Naive thymus-derived CD4-positive, alpha-beta T cell (primary cell): ENCODE data around the gene CDH6. TPM values are rescaled to one million over a fixed set of nuclear protein-coding genes. Genes with fewer than 3 reads are reported as not detected.

Experiments
- ATAC-seq: fragments of 150-1000 bp; cut with Tn5 transposase; 2 replicates; pipeline ENCODE4 v1.10.0; 2021; ENCODE audit warnings: mild to moderate bottlenecking, moderate library complexity
- CTCF ChIA-PET: fragments of 350-600 bp; sonication (Branson Sonifier 250); formaldehyde crosslinking; loops from one replicate; lab custom pipeline; 2021; ENCODE audit warnings: antibody characterized with exemption; lab: Charles Lee
- POLR2A ChIA-PET: fragments of 350-600 bp; sonication (Branson Sonifier 250); formaldehyde crosslinking; loops from one replicate; lab custom pipeline; 2021; ENCODE audit warnings: antibody characterized with exemption, inconsistent platforms; lab: Charles Lee
- DNase-seq, 9 donors: peaks; one replicate each; pipeline versions ENCODE4 v3.0.0 to v3.0.0-alpha.2; 2020 to 2022; ENCODE audit warnings: mixed read lengths in 1 of 9
- H3K27ac ChIP-seq: one replicate; pipeline ENCODE4 v1.7.0; 2013; ENCODE audit warnings: mild to moderate bottlenecking, low read depth, low read length, moderate library complexity
- H3K27me3 ChIP-seq, 2 donors: one replicate each; pipeline ENCODE4 v1.7.0; 2013; ENCODE audit warnings: low read length in 2 of 2, mild to moderate bottlenecking in 2 of 2, moderate library complexity in 2 of 2; ENCODE audit not compliant: control insufficient read depth in 2 of 2, insufficient read depth in 2 of 2
- H3K36me3 ChIP-seq, 3 experiments: 1 replicate in 2 of 3; 2 replicates in 1 of 3; pipeline ENCODE4 v1.7.0; 2013; ENCODE audit warnings: low read length in 3 of 3, mild to moderate bottlenecking in 3 of 3, moderate library complexity in 1 of 3; ENCODE audit not compliant: insufficient read depth in 3 of 3, control insufficient read depth in 2 of 3
- H3K4me1 ChIP-seq, 2 donors: one replicate each; pipeline ENCODE4 v1.7.0; 2013; ENCODE audit warnings: low read length in 2 of 2, mild to moderate bottlenecking in 2 of 2, moderate library complexity in 1 of 2; ENCODE audit not compliant: control insufficient read depth in 2 of 2, insufficient read depth in 2 of 2
- H3K4me3 ChIP-seq: 2 replicates; pipeline ENCODE4 v1.7.0; 2013; ENCODE audit warnings: mild to moderate bottlenecking, low read length
- H3K9me3 ChIP-seq, 3 experiments: 1 replicate in 2 of 3; 2 replicates in 1 of 3; pipeline ENCODE4 v1.7.0; 2013; ENCODE audit warnings: low read length in 3 of 3; ENCODE audit not compliant: control insufficient read depth in 2 of 3
- H3K27ac Mint-ChIP-seq, 9 donors: one replicate each; pipeline ENCODE4 v1.8.0; 2020 to 2022; ENCODE audit warnings: mixed read lengths in 9 of 9, mild to moderate bottlenecking in 8 of 9, moderate library complexity in 5 of 9, inconsistent platforms in 2 of 9
- H3K27me3 Mint-ChIP-seq, 5 donors: one replicate each; pipeline ENCODE4 v1.8.0; 2021 to 2022; ENCODE audit warnings: mixed read lengths in 5 of 5, mild to moderate bottlenecking in 1 of 5
- H3K36me3 Mint-ChIP-seq, 5 donors: one replicate each; pipeline ENCODE4 v1.8.0; 2020 to 2022; ENCODE audit warnings: mixed read lengths in 5 of 5, mild to moderate bottlenecking in 3 of 5, inconsistent platforms in 1 of 5
- H3K4me1 Mint-ChIP-seq, 7 donors: one replicate each; pipeline ENCODE4 v1.8.0; 2020 to 2022; ENCODE audit warnings: mixed read lengths in 7 of 7, mild to moderate bottlenecking in 3 of 7, inconsistent platforms in 1 of 7
- H3K4me3 Mint-ChIP-seq, 10 donors: one replicate each; pipeline ENCODE4 v1.8.0; 2020 to 2022; ENCODE audit warnings: mild to moderate bottlenecking in 10 of 10, mixed read lengths in 10 of 10, moderate library complexity in 6 of 10, inconsistent platforms in 2 of 10
- H3K9me3 Mint-ChIP-seq, 11 donors: one replicate each; pipeline ENCODE4 v1.8.0; 2020 to 2022; ENCODE audit warnings: mixed read lengths in 11 of 11, mild to moderate bottlenecking in 4 of 11, inconsistent platforms in 1 of 11, moderate library complexity in 1 of 11
- intact Hi-C, 2 donors: fragments of 100-400 bp; cut with micrococcal nuclease; formaldehyde crosslinking; loops; one replicate each; pipeline ENCODE4 v1.15.1; 2023
- polyA plus RNA-seq, 2 donors: library from polyadenylated mRNA; unstranded; fragments of 300-500 nt; fragmentation: Illumina TruSeq; gene quantifications; one replicate each; pipeline ENCODE4 v1.2.3, GENCODE V29; 2021
- total RNA-seq, 6 experiments: library from RNA in 5 of 6; stranded (reverse) in 5 of 6; gene quantifications; 1 replicate in 5 of 6; 2 replicates in 1 of 6; pipeline ENCODE4 v1.2.3 and lab custom pipeline; 2021 to 2026

The CDH6 gene
- total and polyA plus RNA-seq, 7 experiments from 2014 or later: not detected

DNA sequence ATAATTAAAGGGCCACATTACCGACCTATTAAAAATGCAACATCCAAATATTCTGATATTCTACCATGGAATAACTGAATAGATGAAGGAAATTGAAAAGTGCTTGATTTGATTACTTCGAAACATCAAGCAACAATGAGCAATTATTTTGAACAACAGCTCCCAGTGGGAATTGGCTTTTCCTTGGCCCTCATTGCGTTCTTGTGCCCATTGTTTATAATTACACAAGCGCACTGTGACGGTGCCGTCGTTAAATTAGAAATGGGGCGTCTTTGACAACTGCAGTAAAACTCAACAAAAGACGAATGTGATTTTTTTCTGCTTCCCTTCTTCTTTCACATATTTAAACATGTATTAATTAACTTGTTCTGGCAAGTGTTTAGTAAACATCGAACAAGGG lies 61.6 kb downstream of the CDH6 start:
- Histone ChIP-seq H3K9me3 (no peaks in the 10 kb centered on the region), H3K4me3 (no peak overlapping the region), H3K27me3 (no peaks in the 10 kb centered on the region), H3K27ac (no peak overlapping the region), H3K4me1 (no peaks in the 10 kb centered on the region), H3K36me3 (no peaks in the 10 kb centered on the region)
- no peaks in the 10 kb centered on the region for H3K36me3 Mint-ChIP-seq
- peaks cover 0 to 9% (median 3%) of the 10 kb centered on the region in 11 donors for H3K9me3 Mint-ChIP-seq
- no peaks in the 10 kb centered on the region for H3K4me1 Mint-ChIP-seq
- DNase-seq: no peak
- intact Hi-C loops: no loop called here
- ATAC-seq: no peak
- ChIA-PET CTCF (no interaction called here), POLR2A (no interaction called here)
- H3K4me3 Mint-ChIP-seq: no peak overlapping the region
- peaks cover 0 to 12% (median 0%) of the 10 kb centered on the region in 5 donors for H3K27me3 Mint-ChIP-seq
- H3K27ac Mint-ChIP-seq: no peak overlapping the region

DNA sequence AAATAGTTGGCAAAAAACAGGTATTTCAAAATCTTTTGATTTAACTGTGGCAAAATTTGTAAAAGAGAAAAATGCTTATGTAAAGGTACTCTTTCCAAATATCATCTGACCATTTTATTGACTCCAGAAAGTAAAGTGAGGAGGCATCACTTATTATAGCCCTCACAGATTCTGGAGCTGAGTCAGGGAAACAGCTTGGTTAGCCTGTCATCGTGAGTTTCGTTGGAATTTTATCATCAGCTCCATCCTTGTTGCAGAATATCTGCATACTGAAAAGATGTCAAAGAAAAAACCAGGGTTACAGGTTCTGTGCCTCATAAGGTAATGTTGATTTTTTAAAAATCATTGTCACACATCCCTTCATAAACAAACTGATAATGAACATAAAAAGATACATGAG lies 74.8 kb downstream of the CDH6 start:
- no peak for DNase-seq
- intact Hi-C loops: no loop called here
- no peaks in the 10 kb centered on the region for H3K36me3 ChIP-seq
- no peaks in the 10 kb centered on the region for H3K9me3 ChIP-seq
- Mint-ChIP-seq H3K4me1 (no peaks in the 10 kb centered on the region), H3K27me3 (peaks cover 0 to 11% (median 4%) of the 10 kb centered on the region in 5 donors), H3K9me3 (peaks cover 0 to 5% (median 0%) of the 10 kb centered on the region in 11 donors), H3K4me3 (no peak overlapping the region), H3K27ac (no peak overlapping the region), H3K36me3 (no peaks in the 10 kb centered on the region)
- H3K4me1 ChIP-seq: no peaks in the 10 kb centered on the region
- ATAC-seq: no peak
- H3K4me3 ChIP-seq: no peak overlapping the region
- ChIA-PET POLR2A (no interaction called here), CTCF (no interaction called here)
- no peaks in the 10 kb centered on the region for H3K27me3 ChIP-seq
- no peak overlapping the region for H3K27ac ChIP-seq

- Histone ChIP-seq H3K27me3 (no peaks in the 10 kb centered on the region), H3K9me3 (no peaks in the 10 kb centered on the region), H3K36me3 (no peaks in the 10 kb centered on the region), H3K4me1 (no peaks in the 10 kb centered on the region), H3K27ac (no peak overlapping the region), H3K4me3 (no peak overlapping the region)
- H3K36me3 Mint-ChIP-seq: no peaks in the 10 kb centered on the region
- no peaks in the 10 kb centered on the region for H3K4me1 Mint-ChIP-seq
- intact Hi-C loops: no loop called here
- H3K9me3 Mint-ChIP-seq: peaks cover 0 to 5% (median 0%) of the 10 kb centered on the region in 11 donors
- ATAC-seq: no peak
- no peak overlapping the region for H3K27ac Mint-ChIP-seq
- ChIA-PET POLR2A (no interaction called here), CTCF (no interaction called here)
- H3K4me3 Mint-ChIP-seq: no peak overlapping the region
- peaks cover 0 to 11% (median 4%) of the 10 kb centered on the region in 5 donors for H3K27me3 Mint-ChIP-seq
- no peak for DNase-seq
Measured at GRCh38 chr5:31268686-31269085, 75.2 kb downstream of the CDH6 start.

GRCh38 chr5:31269259-31269658 lies 75.8 kb downstream of the CDH6 start:
- no peaks in the 10 kb centered on the region for H3K9me3 ChIP-seq
- ChIA-PET POLR2A (no interaction called here), CTCF (no interaction called here)
- no peak overlapping the region for H3K27ac ChIP-seq
- DNase-seq: no peak
- peaks cover 0 to 11% (median 4%) of the 10 kb centered on the region in 5 donors for H3K27me3 Mint-ChIP-seq
- no peak overlapping the region for H3K4me3 ChIP-seq
- H3K4me3 Mint-ChIP-seq: no peak overlapping the region
- peaks cover 0 to 5% (median 0%) of the 10 kb centered on the region in 11 donors for H3K9me3 Mint-ChIP-seq
- H3K4me1 ChIP-seq: no peaks in the 10 kb centered on the region
- ATAC-seq: no peak
- no peak overlapping the region for H3K27ac Mint-ChIP-seq
- H3K4me1 Mint-ChIP-seq: peaks cover 0 to 4% (median 0%) of the 10 kb centered on the region in 7 donors
- intact Hi-C loops: no loop called here
- H3K36me3 Mint-ChIP-seq: no peaks in the 10 kb centered on the region
- H3K36me3 ChIP-seq: no peaks in the 10 kb centered on the region
- H3K27me3 ChIP-seq: no peaks in the 10 kb centered on the region

DNA sequence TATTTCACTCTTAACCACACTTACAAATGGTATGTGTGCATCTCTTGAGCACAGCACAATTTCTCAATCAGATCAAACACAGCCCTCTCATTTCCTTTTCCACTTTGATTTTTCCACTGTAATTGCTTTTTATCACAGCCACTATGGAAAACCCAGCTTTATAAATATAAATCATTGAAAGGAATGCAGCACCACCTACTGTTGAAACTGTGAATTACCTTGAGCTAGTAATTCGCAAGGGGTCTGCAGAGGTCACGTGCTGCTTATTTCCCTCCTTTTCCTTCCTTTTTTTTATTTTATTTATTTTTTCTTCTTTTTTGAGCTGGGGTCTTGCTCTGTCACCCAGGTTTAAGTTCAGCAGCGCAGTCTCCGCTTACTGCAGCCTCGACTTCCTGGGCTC lies 76.9 kb downstream of the CDH6 start:
- Mint-ChIP-seq H3K27me3 (peaks cover 0 to 11% (median 4%) of the 10 kb centered on the region in 5 donors), H3K27ac (no peak overlapping the region), H3K9me3 (peaks cover 0 to 5% (median 0%) of the 10 kb centered on the region in 11 donors), H3K4me1 (peaks cover 0 to 5% (median 0%) of the 10 kb centered on the region in 7 donors), H3K4me3 (no peak overlapping the region), H3K36me3 (no peaks in the 10 kb centered on the region)
- H3K27ac ChIP-seq: no peak overlapping the region
- ChIA-PET POLR2A (no interaction called here), CTCF (no interaction called here)
- DNase-seq (no peak), ATAC-seq (no peak)
- intact Hi-C loops: no loop called here
- H3K27me3 ChIP-seq: no peaks in the 10 kb centered on the region
- H3K4me1 ChIP-seq: no peaks in the 10 kb centered on the region
- H3K9me3 ChIP-seq: no peaks in the 10 kb centered on the region
- no peak overlapping the region for H3K4me3 ChIP-seq
- no peaks in the 10 kb centered on the region for H3K36me3 ChIP-seq

DNA sequence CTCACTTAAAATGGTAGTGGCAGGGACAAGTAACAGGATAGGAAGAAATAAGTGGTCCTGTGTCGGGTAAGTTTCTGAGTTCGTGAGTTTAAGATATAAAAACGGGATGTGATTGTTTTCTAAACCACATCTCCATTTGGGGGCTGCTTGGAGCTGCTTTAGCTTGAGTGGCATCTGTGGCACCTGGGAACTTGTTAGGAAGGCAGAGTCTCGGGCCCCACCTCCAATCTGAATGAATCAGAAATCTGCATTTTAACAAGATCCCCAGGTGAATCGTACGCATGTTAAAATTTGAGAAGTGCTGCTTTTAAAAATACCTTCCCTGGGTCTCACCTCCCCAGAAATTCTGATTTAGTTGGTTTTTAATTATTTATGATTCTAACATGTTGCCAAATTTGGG lies 78.1 kb downstream of the CDH6 start:
- Mint-ChIP-seq H3K9me3 (peaks cover 0 to 5% (median 0%) of the 10 kb centered on the region in 11 donors), H3K27ac (no peak overlapping the region), H3K4me1 (peaks cover 0 to 5% (median 0%) of the 10 kb centered on the region in 7 donors), H3K36me3 (no peaks in the 10 kb centered on the region), H3K27me3 (peaks cover 0 to 11% (median 6%) of the 10 kb centered on the region in 5 donors), H3K4me3 (no peak overlapping the region)
- Histone ChIP-seq H3K9me3 (no peaks in the 10 kb centered on the region), H3K4me1 (no peaks in the 10 kb centered on the region), H3K4me3 (no peak overlapping the region), H3K27ac (no peak overlapping the region), H3K36me3 (no peaks in the 10 kb centered on the region), H3K27me3 (no peaks in the 10 kb centered on the region)
- intact Hi-C loops: no loop called here
- POLR2A ChIA-PET: no interaction called here
- CTCF ChIA-PET: interaction anchor here (0.7 kb wide), 1 partner anchor 1555 kb away, joined by 5 read pairs; no protein-coding TSS in a partner anchor
- ATAC-seq (no peak), DNase-seq (no peak)

DNA sequence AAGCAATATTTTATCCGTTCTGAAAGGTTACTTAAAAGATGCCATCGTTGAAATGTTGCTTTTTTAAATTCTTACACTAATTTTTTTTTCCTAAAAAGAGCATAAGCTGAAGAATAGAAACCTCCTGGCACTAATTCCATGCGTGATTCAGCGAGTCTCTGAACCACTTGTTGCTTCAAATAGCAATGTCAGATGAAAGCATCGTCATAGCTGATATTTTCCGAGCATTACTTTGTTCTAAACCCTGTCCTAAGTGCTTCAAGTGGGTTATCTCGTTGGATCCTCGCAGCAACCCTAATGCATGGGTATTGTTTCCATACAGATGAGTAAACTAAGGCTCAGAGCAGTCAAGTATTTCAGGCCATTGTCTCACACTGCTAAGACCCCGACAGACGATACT lies 79.7 kb downstream of the CDH6 start:
- Histone ChIP-seq H3K4me1 (no peaks in the 10 kb centered on the region), H3K4me3 (no peak overlapping the region), H3K36me3 (no peaks in the 10 kb centered on the region), H3K9me3 (no peaks in the 10 kb centered on the region), H3K27me3 (no peaks in the 10 kb centered on the region), H3K27ac (no peak overlapping the region)
- peaks cover 0 to 5% (median 0%) of the 10 kb centered on the region in 11 donors for H3K9me3 Mint-ChIP-seq
- no peak overlapping the region for H3K27ac Mint-ChIP-seq
- ChIA-PET CTCF (no interaction called here), POLR2A (no interaction called here)
- intact Hi-C loops: no loop called here
- peaks cover 0 to 7% (median 6%) of the 10 kb centered on the region in 5 donors for H3K27me3 Mint-ChIP-seq
- H3K4me3 Mint-ChIP-seq: no peak overlapping the region
- no peaks in the 10 kb centered on the region for H3K36me3 Mint-ChIP-seq
- DNase-seq (no peak), ATAC-seq (no peak)
- H3K4me1 Mint-ChIP-seq: peaks cover 0 to 5% (median 0%) of the 10 kb centered on the region in 7 donors
